ENCODE data around the gene NFYA.

NFYA gene

GRCh38 chr6:41038205-41038604 lies 34.6 kb upstream of the NFYA start:
- Histone ChIP-seq H3K9me3 (ENCODE audit: control insufficient read depth, low read depth, low read length) (no peaks in the 10 kb centered on the region), H3K9ac (ENCODE audit: low read length) (no peak overlapping the region), H3K36me3 (ENCODE audit: control insufficient read depth, low read depth, low read length) (no peaks in the 10 kb centered on the region), H3K4me3 (ENCODE audit: low read length) (no peak overlapping the region), H3K27ac (ENCODE audit: low read length) (no peak overlapping the region), H3K4me1 (ENCODE audit: control insufficient read depth, low read depth, low read length) (peaks cover 3% of the 10 kb centered on the region), H3K27me3 (ENCODE audit: control insufficient read depth, insufficient read depth, low read length) (no peaks in the 10 kb centered on the region)

GRCh38 chr6:41039060-41039998 lies 33.4 kb upstream of the NFYA start, which contains the start of gene UNC5CL:
UNC5CL (minus strand) TSS chr6:41039221; CDS start chr6:41035074, 4,147 bp downstream.
- Histone ChIP-seq H3K4me3 (ENCODE audit: low read length) (no peak within 1 kb of the TSS), H3K27ac (ENCODE audit: low read length) (no peak within 1 kb of the TSS), H3K36me3 (ENCODE audit: control insufficient read depth, low read depth, low read length) (no peaks in the 10 kb centered on the region), H3K9me3 (ENCODE audit: control insufficient read depth, low read depth, low read length) (no peaks in the 10 kb centered on the region), H3K4me1 (ENCODE audit: control insufficient read depth, low read depth, low read length) (peaks cover 3% of the 10 kb centered on the region), H3K27me3 (ENCODE audit: control insufficient read depth, insufficient read depth, low read length) (no peaks in the 10 kb centered on the region), H3K9ac (ENCODE audit: low read length) (no peak within 1 kb of the TSS)

- Histone ChIP-seq H3K9ac (ENCODE audit: low read length) (no peak overlapping the region), H3K36me3 (ENCODE audit: control insufficient read depth, low read depth, low read length) (no peaks in the 10 kb centered on the region), H3K27ac (ENCODE audit: low read length) (no peak overlapping the region), H3K4me1 (ENCODE audit: control insufficient read depth, low read depth, low read length) (peaks cover 3% of the 10 kb centered on the region), H3K27me3 (ENCODE audit: control insufficient read depth, insufficient read depth, low read length) (no peaks in the 10 kb centered on the region), H3K9me3 (ENCODE audit: control insufficient read depth, low read depth, low read length) (no peaks in the 10 kb centered on the region), H3K4me3 (ENCODE audit: low read length) (no peak overlapping the region)
Measured at GRCh38 chr6:41040101-41040939, 32.5 kb upstream of the NFYA start.

GRCh38 chr6:41040940-41041536 lies 31.7 kb upstream of the NFYA start:
- H3K4me1 ChIP-seq (ENCODE audit: control insufficient read depth, low read depth, low read length) = peaks cover 3% of the 10 kb centered on the region
- no peaks in the 10 kb centered on the region for H3K9me3 ChIP-seq (ENCODE audit: control insufficient read depth, low read depth, low read length)
- H3K9ac ChIP-seq (ENCODE audit: low read length) = no peak overlapping the region
- H3K27me3 ChIP-seq (ENCODE audit: control insufficient read depth, insufficient read depth, low read length) = no peaks in the 10 kb centered on the region
- no peak overlapping the region for H3K27ac ChIP-seq (ENCODE audit: low read length)
- H3K36me3 ChIP-seq (ENCODE audit: control insufficient read depth, low read depth, low read length) = no peaks in the 10 kb centered on the region
- H3K4me3 ChIP-seq (ENCODE audit: low read length) = no peak overlapping the region

- peaks cover 3% of the 10 kb centered on the region for H3K4me1 ChIP-seq (ENCODE audit: control insufficient read depth, low read depth, low read length)
- H3K4me3 ChIP-seq (ENCODE audit: low read length) = no peak within 1 kb of the TSS
- no peak within 1 kb of the TSS for H3K9ac ChIP-seq (ENCODE audit: low read length)
- H3K9me3 ChIP-seq (ENCODE audit: control insufficient read depth, low read depth, low read length) = no peaks in the 10 kb centered on the region
- no peaks in the 10 kb centered on the region for H3K36me3 ChIP-seq (ENCODE audit: control insufficient read depth, low read depth, low read length)
- H3K27ac ChIP-seq (ENCODE audit: low read length) = no peak within 1 kb of the TSS
- H3K27me3 ChIP-seq (ENCODE audit: control insufficient read depth, insufficient read depth, low read length) = no peaks in the 10 kb centered on the region
Measured at GRCh38 chr6:41042226-41043055, 30.3 kb upstream of the NFYA start, which contains the start of gene TSPO2. TSPO2 (plus strand) TSS chr6:41042467; CDS start chr6:41042986, 519 bp downstream.

- H3K36me3 ChIP-seq (ENCODE audit: control insufficient read depth, low read depth, low read length) = no peaks in the 10 kb centered on the region
- H3K9me3 ChIP-seq (ENCODE audit: control insufficient read depth, low read depth, low read length) = no peaks in the 10 kb centered on the region
- H3K9ac ChIP-seq (ENCODE audit: low read length) = no peak overlapping the region
- no peak overlapping the region for H3K27ac ChIP-seq (ENCODE audit: low read length)
- peaks cover 3% of the 10 kb centered on the region for H3K4me1 ChIP-seq (ENCODE audit: control insufficient read depth, low read depth, low read length)
- H3K4me3 ChIP-seq (ENCODE audit: low read length) = no peak overlapping the region
- H3K27me3 ChIP-seq (ENCODE audit: control insufficient read depth, insufficient read depth, low read length) = no peaks in the 10 kb centered on the region
Measured at GRCh38 chr6:41043151-41043550, 29.6 kb upstream of the NFYA start.

- H3K4me3 ChIP-seq (ENCODE audit: low read length) = no peak overlapping the region
- no peaks in the 10 kb centered on the region for H3K4me1 ChIP-seq (ENCODE audit: control insufficient read depth, low read depth, low read length)
- no peaks in the 10 kb centered on the region for H3K36me3 ChIP-seq (ENCODE audit: control insufficient read depth, low read depth, low read length)
- no peaks in the 10 kb centered on the region for H3K9me3 ChIP-seq (ENCODE audit: control insufficient read depth, low read depth, low read length)
- no peaks in the 10 kb centered on the region for H3K27me3 ChIP-seq (ENCODE audit: control insufficient read depth, insufficient read depth, low read length)
- no peak overlapping the region for H3K9ac ChIP-seq (ENCODE audit: low read length)
- no peak overlapping the region for H3K27ac ChIP-seq (ENCODE audit: low read length)
Measured at GRCh38 chr6:41045664-41046063, 27.1 kb upstream of the NFYA start.

- Histone ChIP-seq H3K4me3 (ENCODE audit: low read length) (no peak overlapping the region), H3K4me1 (ENCODE audit: control insufficient read depth, low read depth, low read length) (no peaks in the 10 kb centered on the region), H3K9me3 (ENCODE audit: control insufficient read depth, low read depth, low read length) (no peaks in the 10 kb centered on the region), H3K36me3 (ENCODE audit: control insufficient read depth, low read depth, low read length) (no peaks in the 10 kb centered on the region), H3K27me3 (ENCODE audit: control insufficient read depth, insufficient read depth, low read length) (no peaks in the 10 kb centered on the region), H3K9ac (ENCODE audit: low read length) (no peak overlapping the region), H3K27ac (ENCODE audit: low read length) (no peak overlapping the region)
Measured at GRCh38 chr6:41046084-41046483, 26.7 kb upstream of the NFYA start.

- H3K27ac ChIP-seq (ENCODE audit: low read length) = no peak overlapping the region
- no peaks in the 10 kb centered on the region for H3K4me1 ChIP-seq (ENCODE audit: control insufficient read depth, low read depth, low read length)
- H3K27me3 ChIP-seq (ENCODE audit: control insufficient read depth, insufficient read depth, low read length) = no peaks in the 10 kb centered on the region
- H3K36me3 ChIP-seq (ENCODE audit: control insufficient read depth, low read depth, low read length) = no peaks in the 10 kb centered on the region
- H3K9ac ChIP-seq (ENCODE audit: low read length) = no peak overlapping the region
- no peaks in the 10 kb centered on the region for H3K9me3 ChIP-seq (ENCODE audit: control insufficient read depth, low read depth, low read length)
- H3K4me3 ChIP-seq (ENCODE audit: low read length) = no peak overlapping the region
Measured at GRCh38 chr6:41047306-41047705, 25.5 kb upstream of the NFYA start.

GRCh38 chr6:41047745-41048732 lies 24.7 kb upstream of the NFYA start:
- H3K4me3 ChIP-seq (ENCODE audit: low read length) = no peak overlapping the region
- H3K9me3 ChIP-seq (ENCODE audit: control insufficient read depth, low read depth, low read length) = no peaks in the 10 kb centered on the region
- no peaks in the 10 kb centered on the region for H3K27me3 ChIP-seq (ENCODE audit: control insufficient read depth, insufficient read depth, low read length)
- H3K27ac ChIP-seq (ENCODE audit: low read length) = no peak overlapping the region
- no peaks in the 10 kb centered on the region for H3K4me1 ChIP-seq (ENCODE audit: control insufficient read depth, low read depth, low read length)
- no peak overlapping the region for H3K9ac ChIP-seq (ENCODE audit: low read length)
- no peaks in the 10 kb centered on the region for H3K36me3 ChIP-seq (ENCODE audit: control insufficient read depth, low read depth, low read length)

All from iPS-18a (cell line).